IMR-90 (cell line): Measurements from ENCODE around the gene MAGI1. TPM values are rescaled to one million over a fixed set of nuclear protein-coding genes. Genes with fewer than 3 reads are reported as not detected.

Source experiments
- ATAC-seq: fragments of 200-7000 bp; cut with Tn5 transposase; 2 replicates; pipeline ENCODE4 v1.9.1; 2020; ENCODE audit warnings: low read depth, mild to moderate bottlenecking, moderate library complexity
- BruUV-seq: library from RNA; stranded (reverse); fragments of 400-500 nt; replicated peaks from 2 replicates; lab custom pipeline; 2021; lab: Mats Ljungman, UMichigan
- CTCF ChIA-PET: fragments of 300-600 bp; formaldehyde crosslinking; extraction: SDS; loops from one replicate; lab custom pipeline; 2021; ENCODE audit warnings: antibody characterized with exemption; lab: Yijun Ruan, JAX
- POLR2A ChIA-PET: fragments of 300-600 bp; sonication (Branson Sonifier 250); formaldehyde crosslinking; loops from one replicate; lab custom pipeline; 2022; ENCODE audit warnings: antibody characterized with exemption; ENCODE audit not compliant: unreplicated experiment; lab: Charles Lee
- DNase-seq: peaks from one replicate; pipeline ENCODE4 v3.0.0; 2013
- H2AFZ ChIP-seq: replicated peaks from 2 replicates; pipeline ENCODE3; 2013; ENCODE audit warnings: low read length, mild to moderate bottlenecking; ENCODE audit not compliant: poor library complexity
- H2AK5ac ChIP-seq: 2 replicates; pipeline ENCODE4 v1.6.1; 2013; ENCODE audit warnings: low read depth, low read length, inconsistent platforms
- H2AK9ac ChIP-seq: replicated peaks from 2 replicates; pipeline ENCODE3; 2013; ENCODE audit warnings: mild to moderate bottlenecking, low read depth, low read length, moderate library complexity; ENCODE audit not compliant: poor library complexity
- H2BK120ac ChIP-seq: 2 replicates; pipeline ENCODE4 v1.6.1; 2013; ENCODE audit warnings: low read depth, low read length, inconsistent platforms
- H2BK15ac ChIP-seq: 3 replicates; pipeline ENCODE4 v1.6.1; 2013; ENCODE audit warnings: low read depth, low read length, inconsistent platforms
- H2BK20ac ChIP-seq: 2 replicates; pipeline ENCODE4 v1.6.1; 2013; ENCODE audit warnings: low read depth, mild to moderate bottlenecking, inconsistent platforms, low read length, moderate library complexity
- H2BK5ac ChIP-seq: 2 replicates; pipeline ENCODE4 v1.6.1; 2013; ENCODE audit warnings: mild to moderate bottlenecking, low read depth, low read length, inconsistent platforms; ENCODE audit not compliant: poor library complexity, severe bottlenecking
- H3K14ac ChIP-seq: replicated peaks from 2 replicates; pipeline ENCODE4 v1.6.1; 2013; ENCODE audit warnings: low read depth, low read length, inconsistent platforms
- H3K18ac ChIP-seq: 2 replicates; pipeline ENCODE4 v1.6.1; 2013; ENCODE audit warnings: low read depth, low read length, control low read depth
- H3K23ac ChIP-seq: 2 replicates; pipeline ENCODE4 v1.6.1; 2013; ENCODE audit warnings: low read depth, low read length, inconsistent platforms
- H3K27ac ChIP-seq: 2 replicates; pipeline ENCODE4 v1.5.1; 2013; ENCODE audit warnings: mild to moderate bottlenecking, control low read depth, low read length; ENCODE audit not compliant: insufficient read depth
- H3K27me3 ChIP-seq: 2 replicates; pipeline ENCODE4 v1.6.1; 2013; ENCODE audit warnings: low read length; ENCODE audit not compliant: control insufficient read depth, insufficient read depth
- H3K36me3 ChIP-seq: 2 replicates; pipeline ENCODE4 v1.6.1; 2013; ENCODE audit warnings: low read length, mixed read lengths; ENCODE audit not compliant: control insufficient read depth, insufficient read depth
- H3K4ac ChIP-seq: 2 replicates; pipeline ENCODE4 v1.6.1; 2013; ENCODE audit warnings: low read depth, low read length, inconsistent platforms
- H3K4me1 ChIP-seq: 2 replicates; pipeline ENCODE4 v1.6.1; 2013; ENCODE audit warnings: low read length, mixed read lengths; ENCODE audit not compliant: control insufficient read depth, insufficient read depth
- H3K4me2 ChIP-seq: 2 replicates; pipeline ENCODE4 v1.6.1; 2013; ENCODE audit warnings: low read depth, mild to moderate bottlenecking, control low read depth, low read length, moderate library complexity
- H3K4me3 ChIP-seq: 2 replicates; pipeline ENCODE4 v1.5.1; 2013; ENCODE audit warnings: low read depth, mild to moderate bottlenecking, control low read depth, low read length, moderate library complexity; ENCODE audit not compliant: insufficient read depth
- H3K56ac ChIP-seq: 2 replicates; pipeline ENCODE4 v1.6.1; 2013; ENCODE audit warnings: low read length, inconsistent platforms; ENCODE audit not compliant: insufficient read depth; ENCODE audit errors: extremely low read depth
- H3K79me1 ChIP-seq, 2 experiments: 2 replicates each; pipeline ENCODE4 v1.6.1; 2013; ENCODE audit warnings: low read length in 2 of 2, inconsistent platforms in 1 of 2, low read depth in 1 of 2
- H3K9ac ChIP-seq: 2 replicates; pipeline ENCODE4 v1.6.1; 2013; ENCODE audit warnings: low read depth, low read length, control low read depth
- H3K9me1 ChIP-seq: 2 replicates; pipeline ENCODE4 v1.6.1; 2013; ENCODE audit warnings: low read length, inconsistent platforms; ENCODE audit not compliant: insufficient read depth
- H3K9me3 ChIP-seq: 2 replicates; pipeline ENCODE4 v1.6.1; 2013; ENCODE audit warnings: low read length; ENCODE audit not compliant: control insufficient read depth, insufficient read depth
- H4K20me1 ChIP-seq: 2 replicates; pipeline ENCODE4 v1.6.1; 2013; ENCODE audit warnings: low read length, inconsistent platforms; ENCODE audit not compliant: insufficient read depth
- H4K5ac ChIP-seq: 2 replicates; pipeline ENCODE4 v1.6.1; 2013; ENCODE audit warnings: mild to moderate bottlenecking, low read depth, low read length, control low read depth
- H4K8ac ChIP-seq, 2 experiments: 2 replicates each; pipeline ENCODE4 v1.6.1; 2013; ENCODE audit warnings: low read depth in 2 of 2, low read length in 2 of 2, control low read depth in 1 of 2, inconsistent platforms in 1 of 2
- H4K91ac ChIP-seq: 2 replicates; pipeline ENCODE4 v1.6.1; 2013; ENCODE audit warnings: low read depth, low read length, inconsistent platforms; ENCODE audit not compliant: insufficient read depth
- BHLHE40 ChIP-seq: fragments of 150-350 bp; IDR thresholded peaks from 2 replicates; pipeline ENCODE4 v1.6.1; 2016; ENCODE audit warnings: mild to moderate bottlenecking, low read depth, low read length
- CEBPB ChIP-seq: IDR thresholded peaks from 2 replicates; pipeline ENCODE4 v1.6.1; 2012; ENCODE audit warnings: low read depth, low read length, improper control_type of control experiment
- CHD1 ChIP-seq: IDR thresholded peaks from 2 replicates; pipeline ENCODE4 v1.6.1; 2012; ENCODE audit warnings: low read depth, low read length, improper control_type of control experiment
- CTCF ChIP-seq: conservative IDR thresholded peaks from 2 replicates; pipeline ENCODE4 v1.5.1; 2012; ENCODE audit warnings: mild to moderate bottlenecking, low read depth, low read length, improper control_type of control experiment
- ELK1 ChIP-seq: fragments of 150-350 bp; IDR thresholded peaks from 2 replicates; pipeline ENCODE4 v1.6.1; 2016; ENCODE audit warnings: low read depth, mild to moderate bottlenecking, low read length, moderate library complexity, borderline replicate concordance
- FOS ChIP-seq: fragments of 150-350 bp; IDR thresholded peaks from 2 replicates; pipeline ENCODE4 v1.6.1; 2016; ENCODE audit warnings: low read depth, low read length
- MAFK ChIP-seq: IDR thresholded peaks from 2 replicates; pipeline ENCODE4 v1.6.1; 2012; ENCODE audit warnings: low read depth, low read length, improper control_type of control experiment
- MAZ ChIP-seq: IDR thresholded peaks from 2 replicates; pipeline ENCODE4 v1.6.1; 2012; ENCODE audit warnings: low read depth, mild to moderate bottlenecking, low read length, improper control_type of control experiment, moderate library complexity, borderline replicate concordance
- MXI1 ChIP-seq: IDR thresholded peaks from 2 replicates; pipeline ENCODE4 v1.6.1; 2012; ENCODE audit warnings: low read depth, mild to moderate bottlenecking, low read length, moderate library complexity, borderline replicate concordance
- NFE2L2 ChIP-seq: fragments of 150-350 bp; IDR thresholded peaks from 2 replicates; pipeline ENCODE4 v1.6.1; 2016; ENCODE audit warnings: low read depth, mild to moderate bottlenecking, low read length
- POLR2A ChIP-seq: IDR thresholded peaks from 2 replicates; pipeline ENCODE4 v1.6.1; 2012; ENCODE audit warnings: mild to moderate bottlenecking, low read depth, low read length
- RAD21 ChIP-seq: IDR thresholded peaks from 2 replicates; pipeline ENCODE4 v1.6.1; 2012; ENCODE audit warnings: low read length, improper control_type of control experiment
- RCOR1 ChIP-seq: IDR thresholded peaks from 2 replicates; pipeline ENCODE4 v1.6.1; 2012; ENCODE audit warnings: mild to moderate bottlenecking, low read length, improper control_type of control experiment; ENCODE audit not compliant: insufficient replicate concordance
- RFX5 ChIP-seq: IDR thresholded peaks from 2 replicates; pipeline ENCODE4 v1.8.0; 2012; ENCODE audit warnings: low read depth, mild to moderate bottlenecking, low read length, moderate library complexity
- SMC3 ChIP-seq: fragments of 150-350 bp; IDR thresholded peaks from 2 replicates; pipeline ENCODE4 v1.6.1; 2016; ENCODE audit warnings: low read depth, mild to moderate bottlenecking, antibody characterized with exemption, low read length, moderate library complexity
- USF2 ChIP-seq: fragments of 150-350 bp; IDR thresholded peaks from 2 replicates; pipeline ENCODE4 v1.6.1; 2017; ENCODE audit warnings: mild to moderate bottlenecking, antibody characterized with exemption, low read length, low read depth
- WGBS, 2 experiments: methylation state at CpG; one replicate each; pipeline versions ENCODE4 v1.1.5 to v1.1.7; 2013; ENCODE audit warnings: missing lambda C conversion rate in 2 of 2; ENCODE audit not compliant: insufficient read length in 1 of 2; ENCODE audit errors: extremely low coverage in 2 of 2; 5-methylcytosine and 5-hydroxymethylcytosine counted together
- dilution Hi-C: fragments of 300-500 bp; cut with HindIII; formaldehyde crosslinking; loops from one replicate; pipeline ENCODE4 v1.14.3; 2018; ENCODE audit warnings: low sequenced_read_pairs; ENCODE audit not compliant: unreplicated experiment
- in situ Hi-C: fragments of 300-500 bp; cut with MboI; formaldehyde crosslinking; loops from 3 replicates; pipeline ENCODE4 v1.14.3; 2019; ENCODE audit warnings: low sequenced_read_pairs, inconsistent platforms, mixed read lengths
- intact Hi-C: fragments of 100-400 bp; cut with micrococcal nuclease; formaldehyde crosslinking; loops from 2 replicates; pipeline ENCODE4 v1.10.0; 2022
- polyA plus RNA-seq, 3 experiments: library from polyadenylated mRNA; depleted of rRNA; stranded (reverse); fragments of >200 nt; gene quantifications; 2 replicates each; pipeline ENCODE4 v1.2.3, GENCODE V29; 2012; ENCODE audit warnings: low replicate concordance in 1 of 3
- total RNA-seq: library from RNA; depleted of rRNA; stranded (reverse); fragments of >200 nt; gene quantifications from 2 replicates; pipeline ENCODE4 v1.2.3, GENCODE V29; 2012

Gene MAGI1
- total and polyA plus RNA-seq, 2 of the 4 experiments (the other 2 are of a cell fraction) = 14.5 to 24.2 TPM

- no peaks in the 10 kb centered on the region for H3K27me3 ChIP-seq
- H3K9me3 ChIP-seq = no peaks in the 10 kb centered on the region
- POLR2A ChIA-PET = no interaction called here
- no peak overlapping the region for H2BK15ac ChIP-seq
- H3K9ac ChIP-seq = no peak overlapping the region
- peaks cover 5% of the 10 kb centered on the region; the same call in 1 of the 2 replicates for H3K9me1 ChIP-seq
- no peak overlapping the region for H3K4me3 ChIP-seq
- H3K27ac ChIP-seq = no peak overlapping the region
- H3K23ac ChIP-seq = no peak overlapping the region
- H3K4ac ChIP-seq = no peak overlapping the region
- dilution Hi-C loops (no loop called here), in situ Hi-C loops (no loop called here), intact Hi-C loops (no loop called here)
- no peak overlapping the region for H2BK5ac ChIP-seq
- no peak overlapping the region for H4K8ac ChIP-seq
- no peak overlapping the region for H2AK9ac ChIP-seq
- no peak overlapping the region for H2BK120ac ChIP-seq
- no peak for TF ChIP-seq BHLHE40
- TF ChIP-seq ELK1 = no peak
- no peak for TF ChIP-seq CTCF
- no peak for TF ChIP-seq RFX5
- no peak for TF ChIP-seq MAZ
- no peak for TF ChIP-seq CHD1
- no peak for TF ChIP-seq POLR2A
- TF ChIP-seq MAFK = no peak
- no peak for TF ChIP-seq USF2
- no peak for TF ChIP-seq MXI1
- no peak for TF ChIP-seq NFE2L2
- no peak for TF ChIP-seq CEBPB
- no peak for TF ChIP-seq FOS
- no peak for TF ChIP-seq RAD21
- TF ChIP-seq RCOR1 = no peak
- no peak for TF ChIP-seq SMC3
- no peak overlapping the region for H2BK20ac ChIP-seq
- H3K4me2 ChIP-seq = no peak overlapping the region
- no peak overlapping the region for H2AK5ac ChIP-seq
- peaks cover 29 to 40% of the 10 kb centered on the region in 2 experiments; a peak in 3 of 4 replicates for H3K79me1 ChIP-seq
- no peak overlapping the region for H4K91ac ChIP-seq
- H4K20me1 ChIP-seq = no peaks in the 10 kb centered on the region
- H3K4me1 ChIP-seq = no peaks in the 10 kb centered on the region
- no CpG with 5 or more reads among the region's 5 CpGs for WGBS, 2 experiments
- H3K18ac ChIP-seq = no peak overlapping the region
- ATAC-seq = no peak
- no peaks in the 10 kb centered on the region for H3K36me3 ChIP-seq
- no peak overlapping the region for H4K5ac ChIP-seq
- H3K14ac ChIP-seq = no peak overlapping the region
- no peak for DNase-seq
- H2AFZ ChIP-seq = no peak overlapping the region
- CTCF ChIA-PET = no interaction called here
- no TSS peak for BruUV-seq
- H3K56ac ChIP-seq = no peak overlapping the region
Observed at GRCh38 chr3:65556934-65557577, 481.7 kb downstream of the MAGI1 start.
